NOMO-1 (cell line): ENCODE data around the gene LSP1.
"Not testable (repeated sequence)": the region's sequence is repeated elsewhere in the genome, so short reads cannot be mapped to it uniquely, and the experiment has no call there.

Experiments
- DNase-seq, 2 experiments: peaks; one replicate each; lab custom pipeline; 2025; ENCODE audit not compliant: unreplicated experiment in 2 of 2; lab: John Stamatoyannopoulos, UW

LSP1 gene

GRCh38 chr11:1937616-1938342 is 84.9 kb downstream of the LSP1 start:
- DNase-seq = no peak

GRCh38 chr11:1938343-1939005 is 85.6 kb downstream of the LSP1 start:
- DNase-seq = no peak

- DNase-seq = peak in 1 of 2 experiments; percentile 11
These were observed 86.2 kb downstream of the LSP1 start for GRCh38 chr11:1939006-1939625.

GRCh38 chr11:1939788-1940187 is 86.9 kb downstream of the LSP1 start:
- not testable (repeated sequence) for DNase-seq
